ENCODE measurements around the gene MIGA2.

Gene MIGA2

GRCh38 chr9:129080601-129081387 is 44.4 kb downstream of the MIGA2 start, which contains the start of gene DOLPP1:
Gene DOLPP1 (plus strand): TSS chr9:129081111. CDS start chr9:129081132, 21 bp downstream.
- no peak for TF ChIP-seq ZNF274 (IDR thresholded peaks at IDR 0.05; ENCODE audit: low read depth, low read length)
- peak within 1 kb of the TSS; percentile 92 for H3K4me3 ChIP-seq (ENCODE audit: low read length)

DNA sequence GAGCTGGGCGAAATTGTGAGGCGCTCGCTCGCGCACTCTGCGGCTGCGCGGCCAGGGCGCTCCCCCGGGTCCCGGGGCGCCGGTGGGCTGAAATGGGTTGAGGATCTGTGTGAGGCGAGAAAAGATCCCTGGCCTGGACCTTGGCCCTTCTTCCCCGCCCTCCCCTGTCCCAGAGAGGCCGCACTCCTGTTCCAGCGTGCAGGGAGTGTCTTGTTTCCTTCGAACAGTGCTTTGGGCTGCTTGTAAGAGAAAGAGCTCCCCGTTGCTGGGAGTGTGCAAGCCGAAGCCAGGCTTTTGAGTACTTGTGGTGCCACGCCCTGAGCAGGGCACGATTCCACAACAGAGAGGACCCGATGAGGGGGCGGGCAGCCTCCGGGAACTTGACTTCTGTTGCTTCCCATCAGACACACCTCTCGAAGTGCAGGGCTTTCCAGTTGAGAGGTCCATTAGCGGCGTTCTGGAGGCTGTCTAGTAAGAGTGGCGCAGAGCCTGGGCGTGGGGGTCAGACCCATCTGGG is 45.0 kb downstream of the MIGA2 start:
- peak overlapping the region; percentile 92 for H3K4me3 ChIP-seq (ENCODE audit: low read length)
- no peak for TF ChIP-seq ZNF274 (IDR thresholded peaks at IDR 0.05; ENCODE audit: low read depth, low read length)

- H3K4me3 ChIP-seq (ENCODE audit: low read length), result no peak overlapping the region
- no peak for TF ChIP-seq ZNF274 (IDR thresholded peaks at IDR 0.05; ENCODE audit: low read depth, low read length)
Observed at GRCh38 chr9:129084087-129084486, 47.7 kb downstream of the MIGA2 start.

GRCh38 chr9:129089246-129089645 is 52.8 kb downstream of the MIGA2 start:
- no peak for TF ChIP-seq ZNF274 (IDR thresholded peaks at IDR 0.05; ENCODE audit: low read depth, low read length)
- no peak overlapping the region for H3K4me3 ChIP-seq (ENCODE audit: low read length)

- no peak for TF ChIP-seq ZNF274 (IDR thresholded peaks at IDR 0.05; ENCODE audit: low read depth, low read length)
Observed at GRCh38 chr9:129093602-129094386, 57.4 kb downstream of the MIGA2 start.

DNA sequence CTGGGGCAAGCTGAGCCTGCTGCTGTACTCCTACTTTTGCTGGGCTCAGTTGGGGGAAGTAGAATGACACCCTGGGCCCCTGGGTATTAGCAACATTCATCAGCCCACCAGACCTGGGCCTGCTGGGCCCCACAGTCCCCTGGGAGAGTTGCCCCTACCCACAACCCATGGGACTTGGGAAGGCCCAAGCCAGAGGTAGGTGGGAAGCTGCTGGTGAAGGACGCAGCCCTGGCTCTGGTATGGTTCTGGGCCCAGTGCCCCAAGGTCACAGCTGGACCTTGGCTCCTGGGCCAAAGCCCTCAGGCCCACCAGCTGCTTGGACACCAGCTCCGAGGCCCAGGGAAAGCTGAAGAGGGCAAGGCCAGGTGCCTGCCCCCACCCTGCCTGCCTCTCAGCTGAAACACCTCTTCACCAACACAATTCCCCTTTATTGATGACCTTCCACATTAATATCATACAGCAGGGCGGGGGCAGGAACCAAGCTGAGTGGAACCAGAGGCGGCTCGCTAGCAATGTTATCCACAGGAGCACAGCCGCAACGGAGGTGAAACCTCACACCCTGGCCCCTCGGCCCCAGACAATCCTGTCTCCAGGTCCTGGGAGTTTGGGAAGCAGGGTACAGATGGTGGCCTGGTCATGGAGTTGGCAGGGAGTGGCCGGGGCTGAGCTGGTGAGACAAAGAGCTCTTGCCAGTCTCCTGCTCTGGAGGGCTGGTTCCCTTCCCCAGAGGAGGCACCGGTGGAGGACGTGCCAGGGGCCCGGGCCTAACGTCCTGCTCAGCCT is 58.2 kb downstream of the MIGA2 start:
- TF ChIP-seq ZNF274 (IDR thresholded peaks at IDR 0.05; ENCODE audit: low read depth, low read length), result no peak
- H3K4me3 ChIP-seq (ENCODE audit: low read length), result no peak overlapping the region

More at GRCh38 chr9:129093602-129094386, 57.4 kb downstream of the MIGA2 start:
- H3K4me3 ChIP-seq (ENCODE audit: low read length), result no peak overlapping the region

DNA sequence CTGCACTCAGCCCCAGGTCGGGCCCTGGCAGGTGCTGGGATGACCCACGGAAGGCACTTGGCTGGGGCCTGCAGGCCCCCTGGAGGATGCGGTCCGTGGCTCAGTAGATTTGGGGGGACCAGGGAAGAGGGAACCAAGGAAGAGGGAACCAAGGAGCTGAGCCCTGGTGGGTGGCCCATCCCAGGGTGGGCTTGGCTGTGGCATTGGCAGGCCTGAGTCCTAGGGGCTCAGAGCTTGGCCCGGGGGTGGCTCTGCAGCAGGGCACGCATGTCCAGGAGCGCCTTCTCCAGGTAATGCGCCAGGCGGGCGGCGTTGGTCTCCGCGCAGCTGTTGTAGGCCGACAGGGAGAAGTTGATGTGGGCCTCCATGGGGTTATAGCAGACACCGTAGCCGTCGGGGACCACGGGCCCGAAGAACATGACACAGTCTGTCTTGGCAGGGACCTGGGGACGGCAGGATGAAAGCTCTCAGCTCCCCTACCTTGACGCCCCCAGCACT is 58.8 kb downstream of the MIGA2 start:
- H3K4me3 ChIP-seq (ENCODE audit: low read length), result no peak overlapping the region
- TF ChIP-seq ZNF274 (IDR thresholded peaks at IDR 0.05; ENCODE audit: low read depth, low read length), result no peak

DNA sequence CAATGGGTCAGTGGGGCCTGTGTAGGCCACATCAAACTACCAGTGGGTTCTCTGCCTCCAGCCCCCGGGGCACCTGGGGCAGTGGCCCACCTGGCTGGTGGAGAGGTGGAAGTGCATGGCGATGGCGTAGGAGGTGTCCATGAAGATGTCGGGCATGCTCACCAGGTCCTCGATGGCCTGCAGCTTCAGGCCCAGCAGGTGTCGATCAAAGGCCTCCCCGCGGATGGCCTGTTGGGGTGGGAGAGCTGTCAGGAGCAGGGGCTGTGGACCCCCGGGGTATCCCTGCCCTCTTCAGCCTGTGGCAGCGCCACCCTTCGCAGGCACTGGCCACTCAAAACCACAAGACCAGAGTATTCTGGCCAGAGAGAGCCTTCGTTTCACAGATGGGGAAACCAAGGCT is 59.5 kb downstream of the MIGA2 start:
- H3K4me3 ChIP-seq (ENCODE audit: low read length), result no peak overlapping the region
- no peak for TF ChIP-seq ZNF274 (IDR thresholded peaks at IDR 0.05; ENCODE audit: low read depth, low read length)

DNA sequence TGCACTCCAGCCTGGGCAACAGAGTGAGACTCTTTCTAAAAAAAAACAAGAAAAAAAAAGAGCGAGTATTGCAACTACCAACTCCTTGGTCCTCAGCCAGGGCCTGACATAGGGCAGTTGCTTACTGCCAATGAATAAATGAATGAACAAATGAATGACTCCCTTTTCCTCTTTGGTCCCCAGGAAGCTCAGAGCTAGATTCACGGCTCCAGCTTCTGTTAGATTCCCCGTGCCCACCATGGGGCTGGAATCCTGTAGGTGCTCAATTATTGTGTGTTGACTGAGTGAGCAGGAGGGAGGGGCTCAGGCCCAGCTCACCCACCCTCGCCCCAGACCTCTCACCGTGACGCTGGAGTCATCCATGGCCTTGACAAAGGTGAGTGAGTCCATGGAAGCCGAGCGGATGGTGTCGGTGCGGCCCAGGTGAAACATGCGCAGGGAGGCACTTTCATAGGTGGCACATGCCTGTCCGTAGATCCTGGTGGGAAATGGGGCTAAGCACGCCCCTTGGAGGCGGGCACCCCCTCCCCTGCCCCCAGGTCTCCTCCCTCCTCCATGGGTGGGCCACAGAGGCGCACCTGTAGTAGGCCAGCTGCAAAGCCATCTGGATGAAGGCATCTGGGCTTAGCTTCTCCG is 61.4 kb downstream of the MIGA2 start:
- TF ChIP-seq ZNF274 (IDR thresholded peaks at IDR 0.05; ENCODE audit: low read depth, low read length), result no peak
- H3K4me3 ChIP-seq (ENCODE audit: low read length), result no peak overlapping the region

DNA sequence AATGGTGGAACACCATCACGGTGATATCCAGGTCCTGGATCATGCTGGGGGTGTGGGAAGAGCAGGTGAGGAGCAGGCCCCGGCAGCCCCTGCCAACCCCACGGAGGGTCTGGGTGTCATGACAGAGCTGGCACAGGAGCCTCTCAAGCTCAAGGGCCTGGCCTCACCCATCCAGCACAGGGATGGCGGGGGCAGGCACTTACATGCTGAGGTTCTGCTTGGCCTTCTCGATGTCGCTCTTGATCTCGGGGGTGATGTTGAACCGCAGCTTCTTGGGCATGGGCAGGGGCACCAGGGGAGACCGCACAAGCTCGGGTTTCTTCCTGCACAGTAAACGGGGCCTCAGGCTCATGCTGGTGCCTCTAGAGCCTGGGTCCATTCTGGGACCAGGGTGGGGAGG is 61.9 kb downstream of the MIGA2 start:
- no peak overlapping the region for H3K4me3 ChIP-seq (ENCODE audit: low read length)
- TF ChIP-seq ZNF274 (IDR thresholded peaks at IDR 0.05; ENCODE audit: low read depth, low read length), result no peak

DNA sequence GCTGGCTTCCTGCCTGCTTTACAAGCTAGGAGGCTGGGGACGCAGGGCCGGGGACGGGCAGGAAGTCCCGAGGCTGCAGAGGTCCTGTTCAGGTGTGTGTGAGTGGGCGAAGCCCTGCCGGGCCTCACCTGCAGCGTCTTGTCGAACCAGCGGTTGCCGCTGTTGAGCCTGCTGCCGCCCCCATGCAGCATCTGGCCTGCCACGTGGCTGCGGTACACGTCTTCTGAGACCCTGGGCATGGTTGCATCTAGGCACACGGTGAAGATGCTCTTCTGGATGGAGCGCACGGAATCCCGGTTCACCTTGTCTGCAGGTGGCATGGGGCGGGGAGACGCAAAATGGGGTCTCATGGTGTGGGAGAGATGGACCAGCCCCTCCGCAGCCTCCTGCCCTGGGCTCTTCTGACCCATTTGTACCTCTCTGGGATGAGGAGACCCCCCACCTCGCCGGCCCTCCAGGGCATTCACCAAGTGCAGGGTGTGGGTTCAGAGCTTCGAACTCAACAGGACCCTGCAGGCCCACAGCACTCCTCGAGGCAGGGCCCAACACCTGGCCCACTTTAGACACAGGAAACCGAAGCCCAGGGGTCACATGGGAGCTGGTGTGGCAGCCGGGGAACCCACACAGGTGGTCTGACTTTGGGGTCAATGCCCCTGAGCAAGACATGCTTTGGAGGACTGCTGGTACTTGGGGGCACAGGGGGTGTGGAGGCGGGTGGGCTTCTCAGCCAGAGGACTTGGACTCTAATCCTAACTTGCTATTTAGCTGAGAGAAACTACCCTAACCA is 64.2 kb downstream of the MIGA2 start:
- H3K4me3 ChIP-seq (ENCODE audit: low read length), result no peak overlapping the region
- no peak for TF ChIP-seq ZNF274 (IDR thresholded peaks at IDR 0.05; ENCODE audit: low read depth, low read length)

DNA sequence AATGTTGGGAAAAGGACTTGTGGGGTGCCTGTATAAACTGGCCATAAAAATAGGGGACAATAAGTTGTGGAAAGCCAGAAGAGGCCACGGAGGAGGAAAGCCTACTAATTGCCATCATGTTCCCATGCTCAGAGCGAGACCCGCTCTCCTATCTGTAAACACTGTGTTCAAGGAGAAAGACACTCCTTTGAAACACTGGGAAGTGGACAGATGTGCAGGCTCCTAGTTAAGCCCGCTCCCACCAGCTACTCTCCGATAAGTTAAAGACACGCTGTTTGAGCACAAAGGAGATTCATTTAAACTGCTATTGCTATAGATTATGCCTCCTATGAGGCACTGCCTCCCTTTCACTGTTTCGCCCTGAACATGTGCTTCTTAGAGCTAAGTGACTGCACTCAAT is 64.9 kb downstream of the MIGA2 start:
- no peak for TF ChIP-seq ZNF274 (IDR thresholded peaks at IDR 0.05; ENCODE audit: low read depth, low read length)
- no peak overlapping the region for H3K4me3 ChIP-seq (ENCODE audit: low read length)

DNA sequence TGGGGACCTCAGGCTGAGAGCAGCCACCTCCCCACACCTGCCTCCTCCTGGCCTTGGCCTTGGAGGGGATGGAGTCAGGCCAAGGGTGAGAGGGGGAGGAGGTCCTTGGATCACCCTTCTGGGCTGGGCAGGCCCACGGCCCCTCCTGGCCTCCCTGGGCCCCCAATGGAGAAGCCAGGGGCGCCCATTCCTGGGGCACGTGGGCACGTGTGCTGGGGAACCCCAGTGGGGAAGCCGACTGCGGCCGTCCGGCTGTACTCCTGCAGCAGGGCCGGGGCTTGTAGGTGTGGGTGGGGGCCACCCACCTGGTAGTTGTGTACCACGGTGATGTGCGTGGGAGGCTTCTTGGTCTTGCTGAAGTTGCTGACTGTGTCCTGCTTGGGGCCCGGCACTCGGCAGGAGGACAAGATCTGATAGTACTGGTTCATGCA is 65.7 kb downstream of the MIGA2 start:
- no peak for TF ChIP-seq ZNF274 (IDR thresholded peaks at IDR 0.05; ENCODE audit: low read depth, low read length)
- H3K4me3 ChIP-seq (ENCODE audit: low read length), result no peak overlapping the region

Measured in GM08714 (cell line).